ENCODE results near the gene SGIP1. TPM values are rescaled to one million over a fixed set of nuclear protein-coding genes. Genes with fewer than 3 reads are reported as not detected.

The SGIP1 gene
- total RNA-seq, 1 experiment from 2014 or later = 1.6 TPM

GRCh38 chr1:66752000-66752592, 218.1 kb downstream of the SGIP1 start, which contains the start of gene DYNLT5:
Gene DYNLT5 (plus strand): TSS chr1:66752459. CDS start chr1:66754659, 2,200 bp downstream.
- no peaks in the 10 kb centered on the region for H3K27me3 ChIP-seq (replicated peaks; ENCODE audit: insufficient read depth, low read depth, low read length, poor library complexity)
- no peak within 1 kb of the TSS for H3K27ac ChIP-seq (ENCODE audit: low read depth, low read length, poor library complexity, severe bottlenecking)
- TF ChIP-seq CTCF (conservative IDR thresholded peaks at IDR 0.05; ENCODE audit: low read depth, low read length) (no peak), EZH2 (IDR thresholded peaks at IDR 0.05; ENCODE audit: borderline replicate concordance, low read depth, low read length, poor library complexity, severe bottlenecking) (no peak)
- ChIA-PET CTCF (no interaction called here), POLR2A (ENCODE audit: low non-redundant PET) (no interaction called here)
- no TSS peak for BruUV-seq (replicated peaks)
- no peaks in the 10 kb centered on the region for H3K4me1 ChIP-seq (ENCODE audit: insufficient read depth, low read length, poor library complexity, severe bottlenecking)
- intact Hi-C loops (cut with micrococcal nuclease; ENCODE audit: unreplicated experiment) = no loop called here
- no peak for DNase-seq (ENCODE audit: low spot score)
- no peaks in the 10 kb centered on the region for H3K9me3 ChIP-seq (ENCODE audit: low read depth, low read length, poor library complexity, severe bottlenecking)
- H3K4me3 ChIP-seq (ENCODE audit: low read depth, low read length, poor library complexity, severe bottlenecking) = no peak within 1 kb of the TSS
- no peaks in the 10 kb centered on the region for H3K36me3 ChIP-seq (ENCODE audit: insufficient read depth, low read length, poor library complexity, severe bottlenecking)

GRCh38 chr1:66752671-66753371, 218.9 kb downstream of the SGIP1 start:
- Histone ChIP-seq H3K9me3 (ENCODE audit: low read depth, low read length, poor library complexity, severe bottlenecking) (no peaks in the 10 kb centered on the region), H3K27me3 (replicated peaks; ENCODE audit: insufficient read depth, low read depth, low read length, poor library complexity) (no peaks in the 10 kb centered on the region), H3K36me3 (ENCODE audit: insufficient read depth, low read length, poor library complexity, severe bottlenecking) (no peaks in the 10 kb centered on the region), H3K4me1 (ENCODE audit: insufficient read depth, low read length, poor library complexity, severe bottlenecking) (peaks cover 3% of the 10 kb centered on the region), H3K4me3 (ENCODE audit: low read depth, low read length, poor library complexity, severe bottlenecking) (no peak overlapping the region), H3K27ac (ENCODE audit: low read depth, low read length, poor library complexity, severe bottlenecking) (no peak overlapping the region)
- ChIA-PET CTCF (no interaction called here), POLR2A (ENCODE audit: low non-redundant PET) (no interaction called here)
- no TSS peak for BruUV-seq (replicated peaks)
- intact Hi-C loops (cut with micrococcal nuclease; ENCODE audit: unreplicated experiment) = no loop called here
- TF ChIP-seq EZH2 (IDR thresholded peaks at IDR 0.05; ENCODE audit: borderline replicate concordance, low read depth, low read length, poor library complexity, severe bottlenecking) (no peak), CTCF (conservative IDR thresholded peaks at IDR 0.05; ENCODE audit: low read depth, low read length) (no peak)
- no peak for DNase-seq (ENCODE audit: low spot score)

- no peaks in the 10 kb centered on the region for H3K9me3 ChIP-seq (ENCODE audit: low read depth, low read length, poor library complexity, severe bottlenecking)
- peaks cover 12% of the 10 kb centered on the region for H3K4me1 ChIP-seq (ENCODE audit: insufficient read depth, low read length, poor library complexity, severe bottlenecking)
- BruUV-seq (replicated peaks) = no TSS peak
- ChIA-PET CTCF (no interaction called here), POLR2A (ENCODE audit: low non-redundant PET) (no interaction called here)
- H3K27ac ChIP-seq (ENCODE audit: low read depth, low read length, poor library complexity, severe bottlenecking) = no peak overlapping the region
- H3K4me3 ChIP-seq (ENCODE audit: low read depth, low read length, poor library complexity, severe bottlenecking) = no peak overlapping the region
- no peak for DNase-seq (ENCODE audit: low spot score)
- no peaks in the 10 kb centered on the region for H3K36me3 ChIP-seq (ENCODE audit: insufficient read depth, low read length, poor library complexity, severe bottlenecking)
- intact Hi-C loops (cut with micrococcal nuclease; ENCODE audit: unreplicated experiment) = no loop called here
- TF ChIP-seq CTCF (conservative IDR thresholded peaks at IDR 0.05; ENCODE audit: low read depth, low read length) (no peak), EZH2 (IDR thresholded peaks at IDR 0.05; ENCODE audit: borderline replicate concordance, low read depth, low read length, poor library complexity, severe bottlenecking) (no peak)
- no peaks in the 10 kb centered on the region for H3K27me3 ChIP-seq (replicated peaks; ENCODE audit: insufficient read depth, low read depth, low read length, poor library complexity)
Observed at GRCh38 chr1:66757722-66758240, 223.8 kb downstream of the SGIP1 start.
